WTC11 (cell line): ENCODE measurements around the gene AGBL2.

Experiments used
- CBFB ChIP-seq: sonication (generic); formaldehyde crosslinking; IDR thresholded peaks from 2 replicates; pipeline ENCODE4 v1.8.1; 2022; ENCODE audit warnings: mild to moderate bottlenecking, low read depth, missing genetic modification reagents
- CREB1 ChIP-seq: sonication (generic); formaldehyde crosslinking; IDR thresholded peaks from 2 replicates; pipeline ENCODE4 v1.8.0; 2023; ENCODE audit warnings: mild to moderate bottlenecking, missing genetic modification reagents
- CREM ChIP-seq: sonication (generic); formaldehyde crosslinking; IDR thresholded peaks from 2 replicates; pipeline ENCODE4 v1.8.1; 2022; ENCODE audit warnings: mild to moderate bottlenecking, missing genetic modification reagents, moderate library complexity
- GABPB1 ChIP-seq: sonication (generic); formaldehyde crosslinking; IDR thresholded peaks from 2 replicates; pipeline ENCODE4 v1.8.1; 2023; ENCODE audit warnings: mild to moderate bottlenecking, missing genetic modification reagents
- JUN ChIP-seq: sonication (generic); formaldehyde crosslinking; IDR thresholded peaks from 2 replicates; pipeline ENCODE4 v1.8.0; 2023; ENCODE audit warnings: mild to moderate bottlenecking, missing genetic modification reagents
- KAT7 ChIP-seq: sonication (generic); formaldehyde crosslinking; IDR thresholded peaks from 2 replicates; pipeline ENCODE4 v1.8.1; 2023; ENCODE audit warnings: missing genetic modification reagents, mild to moderate bottlenecking, borderline replicate concordance
- USF2 ChIP-seq: sonication (generic); formaldehyde crosslinking; IDR thresholded peaks from 2 replicates; pipeline ENCODE4 v1.8.1; 2023; ENCODE audit warnings: mild to moderate bottlenecking, missing genetic modification reagents, moderate library complexity
- ZNF121 ChIP-seq: sonication (generic); formaldehyde crosslinking; IDR thresholded peaks from 2 replicates; pipeline ENCODE4 v1.8.0; 2023; ENCODE audit warnings: missing genetic modification reagents
- ZNF512 ChIP-seq: sonication (generic); formaldehyde crosslinking; IDR thresholded peaks from 2 replicates; pipeline ENCODE4 v1.8.1; 2022; ENCODE audit warnings: missing genetic modification reagents, borderline replicate concordance
- TF ChIP-seq, protein P1 (sequence below): sonication (generic); formaldehyde crosslinking; IDR thresholded peaks from 2 replicates; pipeline ENCODE4 v1.8.1; 2023; ENCODE audit warnings: mild to moderate bottlenecking, missing genetic modification reagents, moderate library complexity
- TF ChIP-seq, protein P2 (sequence below): fragments of 200-600 bp; IDR thresholded peaks from 2 replicates; pipeline ENCODE4 v1.8.0; 2022; ENCODE audit warnings: antibody characterized with exemption
- TF ChIP-seq, protein P3 (sequence below): sonication (generic); formaldehyde crosslinking; IDR thresholded peaks from 2 replicates; pipeline ENCODE4 v1.8.1; 2022; ENCODE audit warnings: low read depth, missing genetic modification reagents, borderline replicate concordance
- TF ChIP-seq, protein P4 (sequence below): fragments of 250-450 bp; sonication (Bioruptor Pico); IDR thresholded peaks from 2 replicates; pipeline ENCODE4 v1.9.0; 2021; ENCODE audit warnings: moderate library complexity, mild to moderate bottlenecking, inconsistent platforms, borderline replicate concordance
- TF ChIP-seq, protein P5 (sequence below): sonication (generic); formaldehyde crosslinking; IDR thresholded peaks from 2 replicates; pipeline ENCODE4 v1.8.1; 2022; ENCODE audit warnings: low read depth, mild to moderate bottlenecking, moderate library complexity, missing genetic modification reagents, borderline replicate concordance

GRCh38 chr11:47725442-47726117 lies 10.4 kb upstream of the AGBL2 start:
- TF ChIP-seq JUN (CRISPR knock-in tag): no peak
- TF ChIP-seq, protein P1, sequence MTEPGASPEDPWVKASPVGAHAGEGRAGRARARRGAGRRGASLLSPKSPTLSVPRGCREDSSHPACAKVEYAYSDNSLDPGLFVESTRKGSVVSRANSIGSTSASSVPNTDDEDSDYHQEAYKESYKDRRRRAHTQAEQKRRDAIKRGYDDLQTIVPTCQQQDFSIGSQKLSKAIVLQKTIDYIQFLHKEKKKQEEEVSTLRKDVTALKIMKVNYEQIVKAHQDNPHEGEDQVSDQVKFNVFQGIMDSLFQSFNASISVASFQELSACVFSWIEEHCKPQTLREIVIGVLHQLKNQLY: no peak
- no peak for TF ChIP-seq CREB1 (CRISPR knock-in tag)
- TF ChIP-seq, protein P2, sequence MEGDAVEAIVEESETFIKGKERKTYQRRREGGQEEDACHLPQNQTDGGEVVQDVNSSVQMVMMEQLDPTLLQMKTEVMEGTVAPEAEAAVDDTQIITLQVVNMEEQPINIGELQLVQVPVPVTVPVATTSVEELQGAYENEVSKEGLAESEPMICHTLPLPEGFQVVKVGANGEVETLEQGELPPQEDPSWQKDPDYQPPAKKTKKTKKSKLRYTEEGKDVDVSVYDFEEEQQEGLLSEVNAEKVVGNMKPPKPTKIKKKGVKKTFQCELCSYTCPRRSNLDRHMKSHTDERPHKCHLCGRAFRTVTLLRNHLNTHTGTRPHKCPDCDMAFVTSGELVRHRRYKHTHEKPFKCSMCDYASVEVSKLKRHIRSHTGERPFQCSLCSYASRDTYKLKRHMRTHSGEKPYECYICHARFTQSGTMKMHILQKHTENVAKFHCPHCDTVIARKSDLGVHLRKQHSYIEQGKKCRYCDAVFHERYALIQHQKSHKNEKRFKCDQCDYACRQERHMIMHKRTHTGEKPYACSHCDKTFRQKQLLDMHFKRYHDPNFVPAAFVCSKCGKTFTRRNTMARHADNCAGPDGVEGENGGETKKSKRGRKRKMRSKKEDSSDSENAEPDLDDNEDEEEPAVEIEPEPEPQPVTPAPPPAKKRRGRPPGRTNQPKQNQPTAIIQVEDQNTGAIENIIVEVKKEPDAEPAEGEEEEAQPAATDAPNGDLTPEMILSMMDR: no peak
- TF ChIP-seq GABPB1 (CRISPR knock-in tag): no peak
- no peak for TF ChIP-seq CREM (CRISPR knock-in tag)
- no peak for TF ChIP-seq USF2 (CRISPR knock-in tag)
- TF ChIP-seq, protein P3, sequence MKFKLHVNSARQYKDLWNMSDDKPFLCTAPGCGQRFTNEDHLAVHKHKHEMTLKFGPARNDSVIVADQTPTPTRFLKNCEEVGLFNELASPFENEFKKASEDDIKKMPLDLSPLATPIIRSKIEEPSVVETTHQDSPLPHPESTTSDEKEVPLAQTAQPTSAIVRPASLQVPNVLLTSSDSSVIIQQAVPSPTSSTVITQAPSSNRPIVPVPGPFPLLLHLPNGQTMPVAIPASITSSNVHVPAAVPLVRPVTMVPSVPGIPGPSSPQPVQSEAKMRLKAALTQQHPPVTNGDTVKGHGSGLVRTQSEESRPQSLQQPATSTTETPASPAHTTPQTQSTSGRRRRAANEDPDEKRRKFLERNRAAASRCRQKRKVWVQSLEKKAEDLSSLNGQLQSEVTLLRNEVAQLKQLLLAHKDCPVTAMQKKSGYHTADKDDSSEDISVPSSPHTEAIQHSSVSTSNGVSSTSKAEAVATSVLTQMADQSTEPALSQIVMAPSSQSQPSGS (CRISPR knock-in tag): no peak
- TF ChIP-seq, protein P4, sequence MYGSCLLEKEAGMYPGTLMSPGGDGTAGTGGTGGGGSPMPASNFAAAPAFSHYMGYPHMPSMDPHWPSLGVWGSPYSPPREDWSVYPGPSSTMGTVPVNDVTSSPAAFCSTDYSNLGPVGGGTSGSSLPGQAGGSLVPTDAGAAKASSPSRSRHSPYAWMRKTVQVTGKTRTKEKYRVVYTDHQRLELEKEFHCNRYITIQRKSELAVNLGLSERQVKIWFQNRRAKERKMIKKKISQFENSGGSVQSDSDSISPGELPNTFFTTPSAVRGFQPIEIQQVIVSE (CRISPR knock-in tag): no peak
- TF ChIP-seq ZNF512: no peak
- TF ChIP-seq ZNF121: no peak
- TF ChIP-seq CBFB (CRISPR knock-in tag): no peak
- TF ChIP-seq, protein P5, sequence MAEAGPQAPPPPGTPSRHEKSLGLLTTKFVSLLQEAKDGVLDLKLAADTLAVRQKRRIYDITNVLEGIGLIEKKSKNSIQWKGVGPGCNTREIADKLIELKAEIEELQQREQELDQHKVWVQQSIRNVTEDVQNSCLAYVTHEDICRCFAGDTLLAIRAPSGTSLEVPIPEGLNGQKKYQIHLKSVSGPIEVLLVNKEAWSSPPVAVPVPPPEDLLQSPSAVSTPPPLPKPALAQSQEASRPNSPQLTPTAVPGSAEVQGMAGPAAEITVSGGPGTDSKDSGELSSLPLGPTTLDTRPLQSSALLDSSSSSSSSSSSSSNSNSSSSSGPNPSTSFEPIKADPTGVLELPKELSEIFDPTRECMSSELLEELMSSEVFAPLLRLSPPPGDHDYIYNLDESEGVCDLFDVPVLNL (CRISPR knock-in tag): no peak
- TF ChIP-seq KAT7 (CRISPR knock-in tag): no peak
